Activated T-cell treated with anti-CD3 and anti-CD28 coated beads for 24 hours (primary cell): ENCODE results near the gene LGALS14.

Experiments used
- DNase-seq: peaks from one replicate; pipeline ENCODE4 v3.0.0-alpha.2; 2020; ENCODE audit warnings: low read depth

The LGALS14 gene

DNA sequence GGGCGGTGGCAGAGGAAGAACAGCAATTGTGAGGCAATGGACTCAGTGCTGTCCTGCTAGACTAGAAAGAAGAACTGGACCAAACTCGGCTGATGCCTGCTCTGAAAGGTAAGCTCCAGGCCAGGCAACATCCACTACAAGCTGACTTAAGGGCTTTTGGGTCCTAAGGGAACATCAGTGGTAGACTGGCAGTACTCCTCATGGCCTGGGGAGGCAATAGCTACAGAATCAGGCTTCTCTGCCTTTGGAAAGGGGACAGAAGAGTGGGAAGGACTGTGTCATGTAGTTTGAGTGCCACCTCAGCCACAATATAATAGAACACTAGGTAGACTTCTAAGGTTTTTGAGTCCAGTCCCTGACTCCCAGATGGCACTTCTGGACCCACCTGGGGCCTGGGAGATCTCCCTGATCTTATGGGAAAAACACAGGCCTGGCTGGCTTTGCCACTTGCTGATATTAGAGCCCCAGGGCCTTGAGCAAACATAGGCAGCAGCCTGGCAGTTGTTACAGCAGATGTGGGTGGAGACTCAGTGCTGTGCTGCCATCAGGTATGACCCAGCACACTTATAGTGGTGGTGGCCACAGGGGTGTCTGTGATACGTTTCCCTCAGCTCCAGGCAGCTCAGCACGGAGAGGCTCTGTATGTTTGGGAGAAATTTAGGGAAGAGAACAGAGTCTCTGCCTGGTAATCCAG lies 42.7 kb downstream of the LGALS14 start:
- no peak for DNase-seq

DNA sequence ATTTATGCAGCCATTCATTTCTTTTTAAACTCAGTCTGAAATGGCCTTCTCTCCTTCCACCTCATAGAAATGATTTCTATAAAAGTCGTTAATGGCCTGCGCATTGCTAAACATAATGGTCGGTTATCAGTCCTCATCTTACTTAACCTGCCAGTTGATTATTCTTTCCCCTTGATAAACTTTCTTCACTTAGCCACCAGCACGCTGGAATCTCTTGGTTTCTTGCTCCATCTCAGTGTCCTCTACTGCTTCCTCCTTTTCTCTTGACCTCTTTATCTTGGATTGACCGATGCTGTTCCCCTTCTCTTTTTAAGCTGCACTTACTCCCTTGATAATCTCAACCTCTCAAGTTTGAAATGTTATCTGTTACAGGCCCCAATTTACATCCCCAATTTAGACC lies 45.7 kb downstream of the LGALS14 start:
- no peak for DNase-seq

DNA sequence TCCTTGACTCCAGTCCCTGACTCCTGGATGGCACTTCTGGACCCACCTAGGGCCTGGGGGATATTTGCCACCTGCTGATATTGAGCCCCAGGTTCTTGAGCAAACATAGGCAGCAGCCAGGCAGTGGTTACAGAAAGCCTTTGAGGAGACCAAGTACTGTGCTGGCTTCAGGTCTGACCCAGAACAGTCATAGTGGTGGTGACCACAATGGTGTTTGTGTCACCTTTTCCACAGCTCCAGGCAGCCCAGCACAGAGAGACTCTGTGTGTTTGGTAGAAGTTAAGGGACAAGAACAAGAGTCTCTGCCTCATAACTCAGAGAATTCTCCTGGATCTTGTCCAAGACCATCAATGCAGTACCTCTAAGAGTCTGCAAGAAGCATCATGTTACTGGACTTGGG lies 48.1 kb downstream of the LGALS14 start:
- DNase-seq = no peak

GRCh38 chr19:39752795-39753194 lies 48.5 kb downstream of the LGALS14 start:
- DNase-seq = no peak

DNA sequence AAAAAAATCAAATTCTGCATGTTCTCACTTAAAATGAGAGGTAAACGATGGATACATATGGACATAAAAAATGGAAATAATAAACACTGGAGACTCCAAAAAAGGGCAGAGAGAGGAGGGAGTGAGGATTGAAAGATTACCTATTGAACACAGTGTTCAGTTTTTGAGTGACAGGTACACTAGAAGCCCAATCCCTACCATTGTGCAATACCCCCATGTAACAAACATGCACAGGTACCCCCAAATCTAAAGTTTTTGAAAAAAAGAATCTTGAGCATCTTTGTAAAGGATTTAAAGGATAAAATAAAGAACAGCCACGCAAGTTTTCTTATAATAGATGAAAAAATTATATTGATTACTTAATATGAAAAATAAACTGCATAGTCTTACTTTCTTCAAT lies 50.3 kb downstream of the LGALS14 start:
- no peak for DNase-seq

- DNase-seq = no peak
These were observed 50.7 kb downstream of the LGALS14 start for GRCh38 chr19:39754971-39755370.
